Measurements from ENCODE around the gene CLEC10A.
"Not testable (repeated sequence)": the region's sequence is repeated elsewhere in the genome, so short reads cannot be mapped to it uniquely, and the experiment has no call there.

The CLEC10A gene, protein sequence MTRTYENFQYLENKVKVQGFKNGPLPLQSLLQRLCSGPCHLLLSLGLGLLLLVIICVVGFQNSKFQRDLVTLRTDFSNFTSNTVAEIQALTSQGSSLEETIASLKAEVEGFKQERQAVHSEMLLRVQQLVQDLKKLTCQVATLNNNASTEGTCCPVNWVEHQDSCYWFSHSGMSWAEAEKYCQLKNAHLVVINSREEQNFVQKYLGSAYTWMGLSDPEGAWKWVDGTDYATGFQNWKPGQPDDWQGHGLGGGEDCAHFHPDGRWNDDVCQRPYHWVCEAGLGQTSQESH

DNA sequence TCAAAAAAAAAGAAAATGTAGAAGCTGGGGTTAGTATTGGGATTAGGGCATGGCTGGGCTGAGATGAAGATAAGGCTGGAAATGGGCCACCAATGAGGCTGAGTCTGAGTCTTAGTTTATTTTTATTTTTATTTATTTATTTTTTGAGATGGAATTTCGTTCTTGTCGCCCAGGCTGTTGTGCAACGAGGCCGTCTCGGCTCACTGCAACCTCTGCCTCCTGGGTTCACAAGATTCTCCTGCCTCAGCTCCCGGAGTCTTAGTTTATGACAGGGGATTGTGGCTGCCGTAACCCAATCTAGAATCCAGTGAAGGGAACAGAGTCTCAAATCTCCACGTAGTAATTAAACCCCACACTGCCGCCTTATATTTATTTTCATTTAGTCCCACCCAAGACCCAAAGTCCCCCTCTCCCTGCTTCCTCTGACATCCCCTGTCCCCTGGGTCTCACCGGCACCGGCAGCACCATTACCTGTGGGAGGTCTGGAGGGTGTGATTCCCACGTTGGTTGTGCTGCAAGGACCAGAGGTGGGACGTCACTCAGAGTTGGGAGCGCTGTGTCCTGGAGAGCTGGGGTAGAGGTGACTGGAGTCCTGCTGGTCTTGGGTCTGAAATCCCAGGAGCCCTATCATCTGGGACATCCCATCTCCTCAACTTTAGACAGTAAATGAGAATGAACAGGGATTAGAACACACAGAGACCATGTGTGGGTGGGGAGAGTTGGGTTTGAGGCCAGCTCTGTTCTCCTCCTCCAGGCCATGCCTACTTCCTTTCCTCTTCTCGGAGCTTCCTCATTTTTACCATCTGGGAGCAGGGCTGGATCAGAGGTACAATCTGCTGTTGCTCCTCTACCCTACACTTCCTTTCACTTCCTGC, at the start of gene CLEC10A:
Gene CLEC10A (minus strand): TSS at position 671 of the 875 bp plus-strand sequence. CDS start 1,439 bp downstream, outside the sequence.
- H3K27me3 ChIP-seq (ENCODE audit: insufficient read depth, low read length) = no peaks in the 10 kb centered on the region
- H3K9ac ChIP-seq (ENCODE audit: low read depth, low read length) = no peak within 1 kb of the TSS
- H3K4me1 ChIP-seq (ENCODE audit: insufficient read depth, low read length) = no peaks in the 10 kb centered on the region
- H3K4me3 ChIP-seq (ENCODE audit: low read length) = no peak within 1 kb of the TSS
- no peaks in the 10 kb centered on the region for H3K9me3 ChIP-seq (ENCODE audit: insufficient read depth, low read depth, low read length)
- no peak within 1 kb of the TSS for H3K27ac ChIP-seq (ENCODE audit: low read length)
- H3K36me3 ChIP-seq (ENCODE audit: insufficient read depth, low read depth, low read length) = no peaks in the 10 kb centered on the region

DNA sequence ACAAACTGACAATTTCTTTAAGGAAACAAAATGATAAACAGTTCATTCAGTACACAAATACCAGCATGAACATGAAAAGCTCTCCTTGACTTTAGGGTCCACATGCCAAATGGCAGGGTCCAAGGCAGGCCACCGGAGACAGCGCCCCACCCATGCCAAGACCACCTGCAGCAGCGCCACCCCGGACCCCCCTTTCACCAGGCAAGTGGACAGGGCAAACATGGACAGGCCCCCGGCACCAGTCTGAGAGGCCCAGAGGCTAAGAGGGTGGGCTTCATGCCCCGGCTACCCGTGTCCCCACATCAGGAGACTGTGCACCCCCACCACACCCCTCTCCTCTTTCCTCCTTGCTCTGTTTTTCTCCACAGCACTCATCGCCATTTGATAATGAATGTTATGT, 49.3 kb upstream of the CLEC10A start:
- no peaks in the 10 kb centered on the region for H3K36me3 ChIP-seq (ENCODE audit: insufficient read depth, low read depth, low read length)
- no peaks in the 10 kb centered on the region for H3K9me3 ChIP-seq (ENCODE audit: insufficient read depth, low read depth, low read length)
- H3K9ac ChIP-seq (ENCODE audit: low read depth, low read length) = peak overlapping the region; percentile 42; the same call in 1 of the 2 replicates
- H3K4me1 ChIP-seq (ENCODE audit: insufficient read depth, low read length) = peaks cover 31% of the 10 kb centered on the region
- H3K27me3 ChIP-seq (ENCODE audit: insufficient read depth, low read length) = peaks cover 19% of the 10 kb centered on the region; the same call in 1 of the 2 replicates
- no peak overlapping the region for H3K4me3 ChIP-seq (ENCODE audit: low read length)
- H3K27ac ChIP-seq (ENCODE audit: low read length) = peak overlapping the region; percentile 24

DNA sequence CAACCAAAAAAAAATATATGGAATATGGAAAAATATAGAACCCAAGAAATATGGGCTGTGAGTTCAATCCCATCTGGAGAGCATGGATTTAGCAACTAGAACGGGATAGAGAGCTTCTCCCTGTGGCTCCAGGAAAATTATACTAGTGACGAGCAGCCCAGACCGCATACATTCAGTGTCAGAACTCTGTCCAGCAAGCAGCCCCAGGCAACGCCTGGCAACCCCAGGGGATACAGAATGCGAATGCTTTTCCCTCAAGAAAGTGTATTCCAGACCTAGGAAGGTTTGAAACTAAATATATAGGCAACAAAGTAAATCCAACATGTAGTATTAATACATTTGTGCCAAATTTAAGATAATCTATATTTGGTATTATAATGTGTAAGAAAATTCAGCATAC, 48.1 kb upstream of the CLEC10A start:
- no peak overlapping the region for H3K9ac ChIP-seq (ENCODE audit: low read depth, low read length)
- H3K9me3 ChIP-seq (ENCODE audit: insufficient read depth, low read depth, low read length) = no peaks in the 10 kb centered on the region
- no peak overlapping the region for H3K27ac ChIP-seq (ENCODE audit: low read length)
- H3K36me3 ChIP-seq (ENCODE audit: insufficient read depth, low read depth, low read length) = no peaks in the 10 kb centered on the region
- peaks cover 28% of the 10 kb centered on the region for H3K4me1 ChIP-seq (ENCODE audit: insufficient read depth, low read length)
- no peak overlapping the region for H3K4me3 ChIP-seq (ENCODE audit: low read length)
- peaks cover 10% of the 10 kb centered on the region; the same call in 1 of the 2 replicates for H3K27me3 ChIP-seq (ENCODE audit: insufficient read depth, low read length)

DNA sequence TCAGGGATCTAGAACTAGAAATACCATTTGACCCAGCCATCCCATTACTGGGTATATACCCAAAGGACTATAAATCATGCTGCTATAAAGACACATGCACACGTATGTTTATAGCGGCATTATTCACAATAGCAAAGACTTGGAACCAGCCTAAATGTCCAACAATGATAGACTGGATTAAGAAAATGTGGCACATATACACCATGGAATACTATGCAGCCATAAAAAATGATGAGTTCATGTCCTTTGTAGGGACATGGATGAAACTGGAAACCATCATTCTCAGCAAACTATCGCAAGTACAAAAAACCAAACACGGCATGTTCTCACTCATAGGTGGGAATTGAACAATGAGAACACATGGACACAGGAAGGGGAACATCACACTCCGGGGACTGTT, 47.5 kb upstream of the CLEC10A start:
- H3K27ac ChIP-seq (ENCODE audit: low read length); H3K36me3 ChIP-seq (ENCODE audit: insufficient read depth, low read depth, low read length); H3K9ac ChIP-seq (ENCODE audit: low read depth, low read length); H3K4me3 ChIP-seq (ENCODE audit: low read length); H3K9me3 ChIP-seq (ENCODE audit: insufficient read depth, low read depth, low read length): not testable (repeated sequence)
- Histone ChIP-seq H3K4me1 (ENCODE audit: insufficient read depth, low read length) (peaks cover 28% of the 10 kb centered on the region), H3K27me3 (ENCODE audit: insufficient read depth, low read length) (peaks cover 10% of the 10 kb centered on the region; the same call in 1 of the 2 replicates)

DNA sequence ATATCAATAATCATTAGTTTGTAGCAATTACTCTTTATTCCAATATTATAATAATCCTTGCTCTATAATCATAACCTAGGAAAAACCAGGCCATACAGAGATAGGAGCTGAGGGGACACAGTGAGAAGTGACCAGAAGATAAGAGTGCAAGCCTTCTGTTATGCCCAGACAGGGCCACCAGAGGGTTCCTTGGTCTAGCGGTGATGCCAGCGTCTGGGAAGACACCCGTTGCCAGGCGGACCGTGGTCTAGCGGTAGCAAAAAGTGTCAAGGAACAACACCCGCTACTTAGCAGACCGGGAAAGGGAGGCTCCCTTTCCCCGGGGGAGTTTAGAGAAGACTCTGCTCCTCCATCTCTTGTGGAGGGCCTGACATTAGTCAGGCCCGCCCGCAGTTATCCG, 46.3 kb upstream of the CLEC10A start:
- not testable (repeated sequence) for H3K27ac ChIP-seq (ENCODE audit: low read length); H3K9ac ChIP-seq (ENCODE audit: low read depth, low read length); H3K27me3 ChIP-seq (ENCODE audit: insufficient read depth, low read length); H3K9me3 ChIP-seq (ENCODE audit: insufficient read depth, low read depth, low read length); H3K4me3 ChIP-seq (ENCODE audit: low read length); H3K36me3 ChIP-seq (ENCODE audit: insufficient read depth, low read depth, low read length)
- H3K4me1 ChIP-seq (ENCODE audit: insufficient read depth, low read length) = peaks cover 22% of the 10 kb centered on the region

DNA sequence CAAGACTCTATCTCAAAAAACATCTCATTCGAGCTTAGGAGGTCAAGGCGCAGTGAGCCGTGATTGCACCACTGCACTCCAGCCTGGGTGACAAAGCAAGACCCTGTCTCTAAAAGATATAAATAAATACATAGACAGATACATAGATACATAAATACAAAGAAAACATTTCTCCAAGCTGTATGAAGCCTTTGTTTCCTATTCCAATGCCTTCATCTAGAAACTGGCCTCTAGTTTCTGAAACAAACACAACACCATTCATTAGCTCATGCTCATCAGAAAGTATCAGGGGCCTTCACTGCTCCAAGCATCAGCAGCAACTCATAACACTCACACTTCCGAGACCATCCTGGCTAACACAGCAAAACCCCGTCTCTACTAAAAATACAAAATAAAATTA, 44.9 kb upstream of the CLEC10A start:
- peaks cover 7% of the 10 kb centered on the region for H3K4me1 ChIP-seq (ENCODE audit: insufficient read depth, low read length)
- no peak overlapping the region for H3K27ac ChIP-seq (ENCODE audit: low read length)
- no peak overlapping the region for H3K4me3 ChIP-seq (ENCODE audit: low read length)
- H3K36me3 ChIP-seq (ENCODE audit: insufficient read depth, low read depth, low read length) = no peaks in the 10 kb centered on the region
- H3K27me3 ChIP-seq (ENCODE audit: insufficient read depth, low read length) = no peaks in the 10 kb centered on the region; the same call in 1 of the 2 replicates
- no peaks in the 10 kb centered on the region for H3K9me3 ChIP-seq (ENCODE audit: insufficient read depth, low read depth, low read length)
- H3K9ac ChIP-seq (ENCODE audit: low read depth, low read length) = no peak overlapping the region

DNA sequence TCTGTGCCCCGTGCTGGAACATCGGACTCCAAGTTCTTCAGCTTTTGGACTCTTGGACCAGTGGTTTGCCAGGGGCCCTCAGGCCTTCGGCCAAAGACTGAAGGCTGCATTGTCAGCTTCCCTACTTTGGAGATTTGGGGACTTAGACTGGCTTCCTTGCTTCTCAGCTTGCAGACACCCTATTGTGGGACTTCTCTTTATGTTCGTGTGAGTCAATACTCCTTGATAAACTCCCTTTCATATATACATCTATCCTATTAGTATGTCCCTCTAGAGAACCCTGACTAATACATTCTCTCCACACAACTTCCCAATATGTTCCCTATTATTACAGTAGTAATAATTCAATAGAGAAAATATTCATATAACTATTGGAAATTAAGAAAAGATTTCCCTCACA, 43.8 kb upstream of the CLEC10A start:
- Histone ChIP-seq H3K36me3 (ENCODE audit: insufficient read depth, low read depth, low read length) (no peaks in the 10 kb centered on the region), H3K9ac (ENCODE audit: low read depth, low read length) (no peak overlapping the region), H3K9me3 (ENCODE audit: insufficient read depth, low read depth, low read length) (no peaks in the 10 kb centered on the region), H3K4me3 (ENCODE audit: low read length) (no peak overlapping the region), H3K4me1 (ENCODE audit: insufficient read depth, low read length) (no peaks in the 10 kb centered on the region), H3K27me3 (ENCODE audit: insufficient read depth, low read length) (no peaks in the 10 kb centered on the region; the same call in 1 of the 2 replicates), H3K27ac (ENCODE audit: low read length) (no peak overlapping the region)

DNA sequence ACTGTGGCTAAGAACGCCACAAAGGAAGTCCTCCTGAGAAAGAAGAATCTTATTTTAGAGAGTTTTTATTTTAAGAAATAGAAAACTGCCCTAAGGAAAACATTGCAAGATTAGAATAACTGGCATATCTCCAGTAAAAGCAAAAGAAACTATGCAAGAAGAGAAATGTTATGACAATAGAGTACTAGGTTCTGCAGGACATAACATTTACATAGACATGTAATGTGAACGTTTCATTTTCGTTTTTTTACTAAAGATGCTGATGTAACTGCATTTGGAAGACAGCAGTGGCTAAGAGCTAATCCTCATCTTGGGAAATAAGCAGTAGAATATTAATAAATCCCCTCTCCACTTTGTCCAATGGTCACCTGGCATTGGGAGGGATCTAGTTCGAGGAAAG, 42.3 kb upstream of the CLEC10A start:
- Histone ChIP-seq H3K27me3 (ENCODE audit: insufficient read depth, low read length) (no peaks in the 10 kb centered on the region; the same call in 1 of the 2 replicates), H3K9me3 (ENCODE audit: insufficient read depth, low read depth, low read length) (no peaks in the 10 kb centered on the region), H3K36me3 (ENCODE audit: insufficient read depth, low read depth, low read length) (no peaks in the 10 kb centered on the region), H3K27ac (ENCODE audit: low read length) (no peak overlapping the region), H3K4me1 (ENCODE audit: insufficient read depth, low read length) (no peaks in the 10 kb centered on the region), H3K9ac (ENCODE audit: low read depth, low read length) (no peak overlapping the region), H3K4me3 (ENCODE audit: low read length) (no peak overlapping the region)

DNA sequence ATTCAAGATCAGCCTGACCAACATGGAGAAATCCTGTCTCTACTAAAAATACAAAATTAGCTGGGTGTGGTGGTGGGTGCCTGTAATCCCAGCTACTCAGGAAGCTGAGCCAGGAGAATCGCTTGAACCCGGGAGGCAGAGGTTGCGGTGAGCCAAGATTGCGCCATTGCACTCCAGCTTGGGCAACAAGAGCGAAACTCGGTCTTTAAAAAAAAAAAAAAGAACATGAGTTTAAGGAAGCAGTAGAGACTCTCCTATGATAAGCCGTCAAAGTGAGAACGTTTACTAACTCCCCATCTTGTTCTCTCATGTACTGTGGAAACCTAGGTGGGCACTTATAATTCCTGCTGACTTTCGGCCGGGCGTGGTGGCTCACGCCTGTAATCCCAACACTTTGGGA, 40.6 kb upstream of the CLEC10A start:
- not testable (repeated sequence) for H3K9me3 ChIP-seq (ENCODE audit: insufficient read depth, low read depth, low read length); H3K4me1 ChIP-seq (ENCODE audit: insufficient read depth, low read length); H3K27ac ChIP-seq (ENCODE audit: low read length); H3K36me3 ChIP-seq (ENCODE audit: insufficient read depth, low read depth, low read length); H3K27me3 ChIP-seq (ENCODE audit: insufficient read depth, low read length); H3K4me3 ChIP-seq (ENCODE audit: low read length); H3K9ac ChIP-seq (ENCODE audit: low read depth, low read length)

DNA sequence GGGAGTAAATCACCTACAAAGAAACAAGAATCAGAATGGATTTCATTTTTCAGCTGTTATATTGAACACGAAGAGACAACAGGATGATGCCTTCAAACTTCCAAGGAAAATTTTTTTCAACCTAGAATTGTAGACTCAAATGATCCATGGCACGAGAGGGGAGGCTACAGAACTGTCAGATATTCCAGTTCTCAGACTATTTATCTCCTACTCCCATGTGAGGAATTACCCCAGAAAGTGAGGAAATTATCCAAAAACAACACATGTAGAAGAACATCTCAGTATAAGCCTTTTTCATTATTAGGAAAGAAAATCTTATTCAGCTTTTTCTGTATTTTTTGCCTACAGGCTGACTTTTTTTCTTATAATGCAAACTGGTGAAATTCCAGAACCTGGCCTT, 40.1 kb upstream of the CLEC10A start:
- no peaks in the 10 kb centered on the region for H3K36me3 ChIP-seq (ENCODE audit: insufficient read depth, low read depth, low read length)
- H3K9me3 ChIP-seq (ENCODE audit: insufficient read depth, low read depth, low read length) = no peaks in the 10 kb centered on the region
- H3K4me1 ChIP-seq (ENCODE audit: insufficient read depth, low read length) = no peaks in the 10 kb centered on the region; the same call in 1 of the 2 replicates
- H3K4me3 ChIP-seq (ENCODE audit: low read length) = no peak overlapping the region
- H3K27me3 ChIP-seq (ENCODE audit: insufficient read depth, low read length) = no peaks in the 10 kb centered on the region; the same call in 1 of the 2 replicates
- H3K9ac ChIP-seq (ENCODE audit: low read depth, low read length) = no peak overlapping the region
- no peak overlapping the region for H3K27ac ChIP-seq (ENCODE audit: low read length)

DNA sequence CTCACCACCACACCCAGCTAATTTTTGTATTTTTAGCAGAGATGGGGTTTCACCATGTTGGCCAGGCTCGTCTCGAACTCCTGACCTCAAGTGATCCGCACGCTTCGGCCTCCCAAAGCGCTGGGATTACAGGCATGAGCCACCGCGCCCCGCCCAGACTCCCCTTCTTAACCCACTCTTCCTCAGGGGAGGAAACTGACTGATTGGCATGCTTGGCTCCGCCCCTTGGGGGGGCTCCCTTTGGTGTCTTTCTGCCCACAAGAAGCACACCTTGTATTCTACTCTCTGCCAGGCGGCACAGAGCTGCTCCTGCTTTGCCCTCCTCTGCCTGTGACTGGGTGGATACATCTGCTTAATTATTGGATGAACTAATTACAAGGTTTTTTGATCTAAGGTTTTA, 39.3 kb upstream of the CLEC10A start:
- Histone ChIP-seq H3K27ac (ENCODE audit: low read length) (no peak overlapping the region), H3K9me3 (ENCODE audit: insufficient read depth, low read depth, low read length) (no peaks in the 10 kb centered on the region), H3K36me3 (ENCODE audit: insufficient read depth, low read depth, low read length) (no peaks in the 10 kb centered on the region), H3K4me1 (ENCODE audit: insufficient read depth, low read length) (no peaks in the 10 kb centered on the region; the same call in 1 of the 2 replicates), H3K27me3 (ENCODE audit: insufficient read depth, low read length) (no peaks in the 10 kb centered on the region; the same call in 1 of the 2 replicates), H3K4me3 (ENCODE audit: low read length) (no peak overlapping the region), H3K9ac (ENCODE audit: low read depth, low read length) (no peak overlapping the region)

Data from iPS-20b (cell line).